DMS 273 treated with DMSO at 0.1 percent for 48 hours (cell line): ENCODE measurements around the gene TYW1.
"Not testable (repeated sequence)": the region's sequence is repeated elsewhere in the genome, so short reads cannot be mapped to it uniquely, and the experiment has no call there.

Source experiments
- DNase-seq: peaks from one replicate; lab custom pipeline; 2025; lab: John Stamatoyannopoulos, UW

TYW1 gene

DNA sequence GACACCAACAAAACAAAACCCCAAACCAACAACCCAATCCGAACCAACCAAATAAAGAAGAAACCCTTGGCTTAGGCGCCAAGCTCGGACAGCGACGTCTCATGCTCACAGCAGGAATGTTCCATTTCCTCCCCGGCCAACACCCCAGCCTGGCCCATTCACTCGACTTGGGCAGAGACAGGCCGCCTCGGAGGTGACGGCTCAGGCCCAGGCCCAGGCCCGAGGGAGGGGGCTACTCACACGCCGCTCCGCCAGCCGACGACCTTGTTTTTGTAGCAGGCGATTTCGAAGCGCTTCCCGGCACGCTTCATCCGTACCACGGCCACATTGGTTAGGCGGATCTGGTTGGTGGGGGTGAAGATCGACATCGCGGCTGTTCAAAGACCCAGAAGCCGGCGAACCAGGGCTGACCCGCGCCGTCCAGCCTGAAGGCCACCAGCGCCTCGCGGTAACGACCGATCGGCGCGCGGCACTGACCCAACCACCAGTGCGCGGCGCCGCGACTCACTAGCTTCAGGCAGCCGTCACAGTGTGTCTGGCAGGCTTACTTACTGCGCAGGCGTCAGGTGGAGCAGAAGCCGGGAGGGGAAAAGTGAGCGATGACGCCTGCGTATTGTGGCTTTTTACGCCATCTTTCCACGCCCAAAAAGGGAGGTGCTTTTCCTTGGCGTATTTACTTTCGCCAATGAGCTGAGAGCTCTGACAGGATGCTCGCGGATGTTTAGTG, 1.4 kb upstream of the TYW1 start, which contains the start of gene SBDS:
SBDS (minus strand) TSS at position 537 of the 727 bp plus-strand sequence; CDS start at position 368, 169 bp downstream.
- peak; percentile 97 for DNase-seq

- peak; percentile 11 for DNase-seq
These were observed 4.1 kb downstream of the TYW1 start for GRCh38 chr7:67000601-67001258.

DNA sequence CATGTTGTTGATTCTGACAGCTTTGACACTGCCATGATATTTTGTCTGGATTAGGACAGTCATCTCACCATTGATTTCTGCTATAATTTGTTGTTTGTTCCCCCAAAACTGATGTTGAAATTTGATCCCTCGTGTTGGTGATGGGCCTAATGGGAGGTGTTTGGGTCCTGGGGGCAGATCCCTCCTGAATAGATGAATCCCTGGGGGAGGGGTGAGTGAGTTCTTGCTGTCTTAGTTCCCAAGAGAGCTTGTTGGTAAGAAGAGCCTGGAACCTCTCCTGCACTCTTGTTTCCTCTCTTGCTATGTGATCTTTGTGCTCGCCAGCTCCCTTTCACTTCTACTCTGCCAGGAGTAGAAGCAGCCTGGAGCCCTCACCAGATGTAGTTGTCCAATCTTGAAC, 7.5 kb downstream of the TYW1 start:
- DNase-seq: not testable (repeated sequence)

DNA sequence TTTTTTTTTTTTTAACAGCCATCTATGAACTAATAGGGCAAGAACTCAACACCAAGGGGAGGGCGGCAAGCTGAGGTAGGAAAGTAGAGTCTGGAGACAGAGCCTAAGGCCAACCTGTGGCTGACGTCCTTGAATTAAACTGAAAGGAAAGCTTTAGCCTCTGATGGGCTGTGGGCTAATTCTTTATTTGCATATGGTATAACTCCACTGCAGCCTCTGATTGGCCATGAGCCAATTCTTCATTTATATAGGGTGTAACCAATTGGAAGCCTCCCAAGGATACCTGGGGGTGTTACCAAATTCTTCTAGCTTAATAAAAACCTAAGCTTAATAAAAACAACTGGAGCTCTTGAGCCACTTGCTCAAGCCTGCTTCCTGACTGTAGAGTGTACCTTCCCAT, 10.3 kb downstream of the TYW1 start:
- DNase-seq: no peak

DNA sequence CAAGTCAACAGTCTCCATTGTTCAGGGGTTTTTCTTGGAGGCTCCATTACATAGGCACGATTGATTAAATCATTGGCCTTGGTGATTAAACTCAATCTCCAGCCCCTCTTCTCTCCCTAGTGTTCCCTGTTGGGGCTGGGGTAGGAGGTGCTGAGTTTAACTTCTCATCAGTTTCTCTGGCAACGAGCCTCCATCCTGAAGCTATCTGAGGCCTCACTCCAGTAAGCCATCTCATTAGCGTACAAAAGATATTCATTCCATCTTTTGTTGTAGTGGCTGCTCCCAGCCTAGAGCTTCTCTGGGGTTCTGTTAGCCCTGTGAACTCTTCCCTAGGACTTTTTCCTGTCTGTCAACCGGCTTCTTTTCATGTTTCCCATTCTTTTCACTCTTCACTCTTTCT, 11.6 kb downstream of the TYW1 start:
- DNase-seq: no peak

DNA sequence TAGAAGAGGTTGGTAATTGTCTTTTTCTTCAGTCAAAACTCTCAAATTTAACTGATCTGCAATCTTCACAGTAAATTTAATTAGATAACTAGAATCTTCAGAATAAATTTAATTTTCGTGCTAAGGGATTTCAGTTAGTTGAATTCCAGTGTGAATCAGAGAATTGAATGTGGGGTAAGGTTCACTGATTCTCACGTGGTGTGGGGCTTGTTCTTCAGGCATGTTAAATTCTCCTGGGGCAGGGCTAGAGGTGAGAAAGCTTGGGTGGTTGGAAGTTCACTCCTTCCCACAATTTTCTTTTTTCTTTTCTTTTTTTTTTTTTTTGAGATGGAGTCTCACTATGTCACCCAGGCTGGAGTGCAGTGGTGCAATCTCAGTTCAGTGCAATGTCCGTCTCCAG, 13.0 kb downstream of the TYW1 start:
- not testable (repeated sequence) for DNase-seq

DNA sequence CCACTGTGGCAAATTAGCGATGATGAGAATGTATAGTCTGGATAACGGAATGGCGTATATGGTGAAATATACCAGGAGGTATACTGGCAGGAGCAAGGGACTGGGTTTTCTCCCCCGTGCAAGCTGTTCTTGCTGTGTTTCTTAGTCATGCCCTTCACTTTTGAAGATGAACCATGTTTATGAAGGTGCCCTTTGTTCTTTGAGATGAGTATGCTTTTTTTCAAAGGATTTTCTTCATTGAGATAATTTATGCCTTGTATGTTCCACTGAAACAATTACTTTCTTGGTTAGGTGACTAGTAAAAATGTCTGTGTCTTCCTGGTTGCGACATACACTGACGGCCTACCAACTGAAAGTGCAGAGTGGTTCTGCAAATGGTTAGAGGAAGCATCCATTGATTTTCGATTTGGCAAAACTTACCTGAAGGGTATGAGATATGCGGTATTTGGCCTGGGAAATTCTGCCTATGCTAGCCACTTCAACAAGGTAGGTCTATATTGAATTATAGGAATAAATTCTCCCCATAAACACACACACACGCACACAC, 17.5 kb downstream of the TYW1 start:
- not testable (repeated sequence) for DNase-seq

GRCh38 chr7:67017971-67018370, 21.3 kb downstream of the TYW1 start:
- DNase-seq: not testable (repeated sequence)

- DNase-seq: no peak
These were observed 22.3 kb downstream of the TYW1 start for GRCh38 chr7:67018940-67019339.

GRCh38 chr7:67019562-67020390, 23.1 kb downstream of the TYW1 start:
- peak; percentile 86 for DNase-seq

GRCh38 chr7:67021260-67021659, 24.6 kb downstream of the TYW1 start:
- no peak for DNase-seq

GRCh38 chr7:67022511-67022910, 25.9 kb downstream of the TYW1 start:
- DNase-seq: no peak

- not testable (repeated sequence) for DNase-seq
These were observed 28.8 kb downstream of the TYW1 start for GRCh38 chr7:67025459-67025858.

DNA sequence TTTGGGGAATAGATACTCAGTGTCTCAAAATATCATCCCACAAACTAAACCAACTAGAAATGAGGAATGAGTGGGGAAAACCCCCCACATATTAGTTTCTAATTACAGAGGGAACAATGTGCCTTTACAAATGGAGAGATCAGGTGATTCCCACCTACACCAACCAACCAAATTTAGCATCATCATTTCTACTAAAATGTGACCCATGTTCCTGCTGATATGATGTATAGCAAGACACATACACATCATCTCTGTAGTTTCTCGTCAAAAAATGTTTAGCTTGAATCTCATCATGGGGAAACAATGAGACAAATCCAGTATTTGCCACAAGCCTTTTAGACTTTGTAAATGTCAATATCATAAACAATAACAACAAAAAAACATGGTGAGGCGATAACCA, 35.1 kb downstream of the TYW1 start:
- not testable (repeated sequence) for DNase-seq

GRCh38 chr7:67033251-67033650, 36.6 kb downstream of the TYW1 start:
- DNase-seq: no peak

DNA sequence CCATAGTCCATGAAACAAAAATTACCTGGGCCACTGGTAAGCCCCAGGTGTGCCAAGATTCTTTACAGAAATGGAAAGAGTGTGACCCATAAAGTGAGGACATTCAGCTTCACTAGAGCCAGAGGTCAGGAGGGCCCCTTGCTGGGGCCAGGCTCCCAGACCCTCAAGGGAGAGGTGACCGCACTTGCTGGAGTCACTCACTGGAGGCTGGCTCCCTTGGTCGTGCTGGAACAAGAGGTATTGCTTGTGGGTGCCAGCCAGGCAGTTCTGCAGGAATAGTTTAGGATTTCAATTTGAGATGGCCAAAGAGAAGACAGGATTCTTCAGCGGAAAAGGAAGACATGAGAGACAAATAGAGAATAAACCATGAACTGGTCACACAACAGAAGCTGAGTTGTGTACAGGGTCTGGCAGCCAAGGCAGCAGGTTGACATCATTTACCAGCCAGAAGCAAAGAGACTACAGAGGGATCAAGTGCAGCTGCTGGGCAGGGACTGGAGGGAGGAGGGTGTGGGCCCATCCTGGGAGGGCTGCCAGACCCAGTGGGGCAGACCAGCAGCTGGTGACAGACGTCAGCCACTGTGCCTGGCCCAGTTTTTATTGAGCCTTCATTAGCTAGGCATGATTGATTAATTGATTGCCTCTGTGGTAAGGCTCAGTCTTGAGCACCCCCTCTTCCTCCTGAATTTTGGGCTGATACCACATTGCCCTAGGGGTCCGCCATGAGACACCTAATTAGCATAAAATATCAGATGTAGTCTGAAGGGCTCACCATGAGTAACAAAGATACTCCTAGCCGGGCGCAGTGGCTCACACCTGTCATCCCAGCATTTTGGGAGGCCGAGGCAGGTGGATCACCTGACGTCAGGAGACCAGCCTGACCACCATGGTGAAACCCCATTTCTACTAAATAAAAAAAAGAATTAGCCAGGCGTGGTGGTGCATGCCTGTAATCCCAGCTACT, 40.1 kb downstream of the TYW1 start:
- DNase-seq: peak; percentile 58

GRCh38 chr7:67040832-67041231, 44.2 kb downstream of the TYW1 start:
- DNase-seq: not testable (repeated sequence)

DNA sequence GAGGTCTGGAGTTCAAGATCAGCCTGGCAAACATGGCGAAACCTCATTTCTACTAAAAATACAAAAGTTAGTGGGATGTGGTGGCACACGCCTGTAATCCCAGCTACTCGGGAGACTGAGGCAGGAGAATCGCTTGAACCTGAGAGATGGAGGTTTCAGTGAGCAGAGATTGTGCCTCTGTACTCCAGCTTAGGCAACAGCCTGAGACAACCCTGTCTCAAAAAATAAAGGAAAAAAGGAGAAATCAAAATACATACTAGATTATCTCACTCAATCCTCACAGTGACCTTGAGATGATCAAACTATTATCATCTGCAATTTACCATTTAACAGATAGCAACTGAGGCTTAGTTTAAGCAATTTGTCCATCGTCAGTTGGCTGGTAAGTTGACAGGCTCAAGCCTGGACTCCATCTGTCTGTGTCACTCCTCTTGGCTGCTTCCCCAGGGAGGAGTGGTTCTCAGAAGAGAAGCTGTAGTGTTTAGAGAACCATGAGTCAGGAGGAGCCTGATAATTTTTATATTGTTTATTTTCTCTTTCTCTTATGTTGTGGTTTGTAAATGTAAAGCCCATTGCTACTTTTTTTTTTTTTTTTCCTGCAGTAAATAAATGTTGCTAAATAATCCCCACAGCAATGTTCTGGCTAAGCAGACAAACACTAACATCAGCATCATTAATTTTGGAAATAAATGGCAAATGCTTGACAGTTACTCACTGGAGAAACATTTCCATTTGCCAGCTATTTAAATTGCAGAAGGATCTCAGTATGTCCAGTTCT, 46.3 kb downstream of the TYW1 start:
- DNase-seq: peak; percentile 41

GRCh38 chr7:67043559-67043930, 46.9 kb downstream of the TYW1 start:
- DNase-seq: not testable (repeated sequence)

GRCh38 chr7:67045496-67045995, 48.9 kb downstream of the TYW1 start:
- no peak for DNase-seq
